Smooth muscle cell (in vitro differentiated cells): ENCODE measurements around the gene DPH1. TPM values are rescaled to one million over a fixed set of nuclear protein-coding genes. Genes with fewer than 3 reads are reported as not detected.

Source experiments
- DNase-seq: peaks from one replicate; lab custom pipeline; 2025; ENCODE audit not compliant: unreplicated experiment; lab: John Stamatoyannopoulos, UW
- H2AFZ ChIP-seq: fragments of 200-600 bp; sonication (generic); 2 replicates; pipeline ENCODE4 v1.6.0; 2016; ENCODE audit warnings: antibody characterized with exemption, low read depth, mild to moderate bottlenecking
- H3F3A ChIP-seq: fragments of 200-600 bp; sonication (generic); 2 replicates; pipeline ENCODE4 v1.6.0; 2017; ENCODE audit warnings: antibody characterized with exemption, low read depth
- H3K27ac ChIP-seq: fragments of 200-600 bp; sonication (generic); 2 replicates; pipeline ENCODE4 v1.5.1; 2016; ENCODE audit warnings: low read depth, mild to moderate bottlenecking
- H3K27me3 ChIP-seq: fragments of 200-600 bp; sonication (generic); 2 replicates; pipeline ENCODE4 v1.6.1; 2016; ENCODE audit warnings: low read depth, mild to moderate bottlenecking
- H3K36me3 ChIP-seq: fragments of 200-600 bp; sonication (generic); 2 replicates; pipeline ENCODE4 v1.5.1; 2016; ENCODE audit warnings: low read depth
- H3K4me1 ChIP-seq: fragments of 200-600 bp; sonication (generic); 2 replicates; pipeline ENCODE4 v1.5.1; 2016; ENCODE audit warnings: low read depth
- H3K4me2 ChIP-seq: fragments of 200-600 bp; sonication (generic); 2 replicates; pipeline ENCODE4 v1.6.0; 2016; ENCODE audit warnings: mild to moderate bottlenecking
- H3K4me3 ChIP-seq: fragments of 200-600 bp; sonication (generic); 2 replicates; pipeline ENCODE4 v1.5.1; 2016; ENCODE audit warnings: mild to moderate bottlenecking
- H3K79me2 ChIP-seq: fragments of 200-600 bp; sonication (generic); 2 replicates; pipeline ENCODE4 v1.6.0; 2016; ENCODE audit warnings: low read depth, mild to moderate bottlenecking
- H3K9ac ChIP-seq: fragments of 200-600 bp; sonication (generic); 2 replicates; pipeline ENCODE4 v1.6.0; 2016; ENCODE audit warnings: low read depth
- H3K9me3 ChIP-seq: fragments of 200-600 bp; sonication (generic); replicated peaks from 2 replicates; pipeline ENCODE4 v1.5.1; 2016; ENCODE audit warnings: low read depth
- H4K20me1 ChIP-seq: fragments of 200-600 bp; sonication (generic); 2 replicates; pipeline ENCODE4 v1.6.0; 2016; ENCODE audit warnings: low read depth
- CTCF ChIP-seq: fragments of 200-600 bp; sonication (generic); IDR thresholded peaks from 2 replicates; pipeline ENCODE4 v1.5.1; 2017; ENCODE audit warnings: borderline replicate concordance, mild to moderate bottlenecking, antibody characterized with exemption; ENCODE audit not compliant: insufficient read depth, poor library complexity, severe bottlenecking
- WGBS: methylation state at CpG from one replicate; pipeline ENCODE4 v1.1.7; 2016; ENCODE audit warnings: low lambda C conversion rate; 5-methylcytosine and 5-hydroxymethylcytosine counted together
- polyA plus RNA-seq: library from polyadenylated mRNA; unstranded; fragments of >200 nt; fragmentation: Nextera tagmentation; extraction: Ambion mirVana; gene quantifications from 2 replicates; pipeline ENCODE4 v1.2.1, GENCODE V29; 2016
- total RNA-seq: library from RNA; depleted of rRNA; stranded (reverse); fragments of >200 nt; gene quantifications from 2 replicates; pipeline ENCODE4 v1.2.3, GENCODE V29; 2014

The DPH1 gene
- total and polyA plus RNA-seq, 2 experiments from 2014 or later, result 15.9 to 33.6 TPM

DNA sequence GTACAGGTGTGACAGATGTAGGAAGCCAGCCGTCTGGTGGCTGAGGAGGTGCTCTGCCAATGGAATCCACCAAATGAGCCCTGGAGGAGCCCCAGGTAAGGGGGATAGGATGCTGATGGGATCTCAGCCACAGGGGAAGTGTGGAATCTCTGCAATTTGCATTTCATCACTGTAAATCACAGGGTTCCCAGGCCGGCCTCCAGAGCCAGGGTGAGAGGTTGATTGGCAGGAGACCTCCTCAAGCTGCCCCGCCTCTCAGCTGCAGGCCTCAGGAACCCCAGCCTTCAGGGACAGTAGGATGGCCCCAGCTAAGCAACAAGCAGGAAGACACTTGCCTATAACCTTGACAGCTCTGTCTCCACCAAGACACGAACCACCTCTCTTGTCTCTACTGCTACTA is 44.3 kb upstream of the DPH1 start:
- Histone ChIP-seq H3K4me3 (no peak overlapping the region), H3K4me1 (no peaks in the 10 kb centered on the region), H3F3A (no peaks in the 10 kb centered on the region), H2AFZ (no peak overlapping the region), H3K9ac (no peak overlapping the region), H3K4me2 (no peak overlapping the region), H3K27me3 (no peaks in the 10 kb centered on the region), H3K9me3 (no peaks in the 10 kb centered on the region), H4K20me1 (no peaks in the 10 kb centered on the region), H3K27ac (no peak overlapping the region), H3K36me3 (no peaks in the 10 kb centered on the region), H3K79me2 (no peaks in the 10 kb centered on the region)
- no peak for TF ChIP-seq CTCF
- no peak for DNase-seq
- 66% methylated on average over 4 of the region's 4 CpGs for WGBS

GRCh38 chr17:1986783-1987451 is 43.0 kb upstream of the DPH1 start:
- no peak for DNase-seq
- no peak overlapping the region for H3K4me3 ChIP-seq
- no peak overlapping the region for H3K4me2 ChIP-seq
- no peak for TF ChIP-seq CTCF
- no peaks in the 10 kb centered on the region for H3K36me3 ChIP-seq
- no peaks in the 10 kb centered on the region for H3K27me3 ChIP-seq
- H2AFZ ChIP-seq, result no peak overlapping the region
- H3K79me2 ChIP-seq, result no peaks in the 10 kb centered on the region
- H4K20me1 ChIP-seq, result no peaks in the 10 kb centered on the region
- H3F3A ChIP-seq, result no peaks in the 10 kb centered on the region
- no peak overlapping the region for H3K9ac ChIP-seq
- H3K9me3 ChIP-seq, result no peaks in the 10 kb centered on the region
- 85% methylated on average over 18 of the region's 18 CpGs for WGBS
- no peak overlapping the region for H3K27ac ChIP-seq
- H3K4me1 ChIP-seq, result no peaks in the 10 kb centered on the region

- Histone ChIP-seq H3K4me3 (no peak overlapping the region), H2AFZ (no peak overlapping the region), H3K4me1 (no peaks in the 10 kb centered on the region), H3K27ac (no peak overlapping the region), H4K20me1 (no peaks in the 10 kb centered on the region), H3K4me2 (no peak overlapping the region), H3K9me3 (no peaks in the 10 kb centered on the region), H3K36me3 (no peaks in the 10 kb centered on the region), H3F3A (no peaks in the 10 kb centered on the region), H3K79me2 (no peaks in the 10 kb centered on the region), H3K27me3 (no peaks in the 10 kb centered on the region), H3K9ac (no peak overlapping the region)
- no peak for TF ChIP-seq CTCF
- WGBS, result 87% methylated on average over 10 of the region's 10 CpGs
- DNase-seq, result no peak
Measured at GRCh38 chr17:1989135-1989534, 40.8 kb upstream of the DPH1 start.

DNA sequence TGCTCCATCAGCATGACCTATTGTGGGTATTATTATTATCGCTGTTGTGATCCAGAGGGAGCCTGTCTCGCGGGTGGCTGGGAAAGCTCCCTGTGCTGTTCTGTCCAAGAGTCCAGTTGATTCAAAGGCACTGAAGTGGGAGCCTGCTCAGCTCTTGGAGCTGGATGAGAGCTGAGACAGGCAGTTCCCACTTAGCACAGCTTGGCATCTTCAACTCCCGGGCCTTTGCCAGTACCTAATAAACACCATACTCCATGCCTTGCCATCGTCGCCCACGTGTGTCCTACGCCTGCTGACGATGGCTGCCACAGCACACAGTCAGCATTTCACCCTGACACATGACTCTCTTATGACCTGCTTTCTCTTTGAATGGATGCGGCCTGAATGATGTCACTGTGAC is 37.4 kb upstream of the DPH1 start:
- no peak overlapping the region for H3K27ac ChIP-seq
- H4K20me1 ChIP-seq, result no peaks in the 10 kb centered on the region
- no peak overlapping the region for H2AFZ ChIP-seq
- H3F3A ChIP-seq, result peaks cover 6% of the 10 kb centered on the region
- 88% methylated on average over 10 of the region's 10 CpGs for WGBS
- no peak overlapping the region for H3K9ac ChIP-seq
- H3K4me2 ChIP-seq, result no peak overlapping the region
- no peaks in the 10 kb centered on the region for H3K79me2 ChIP-seq
- H3K36me3 ChIP-seq, result no peaks in the 10 kb centered on the region
- peaks cover 13% of the 10 kb centered on the region for H3K4me1 ChIP-seq
- DNase-seq, result no peak
- no peak overlapping the region for H3K4me3 ChIP-seq
- no peaks in the 10 kb centered on the region for H3K27me3 ChIP-seq
- H3K9me3 ChIP-seq, result no peaks in the 10 kb centered on the region
- TF ChIP-seq CTCF, result no peak
